HEK293T (cell line): Measurements from ENCODE around the gene FAM163B.

Experiments used
- ARNT ChIP-seq: fragments of 450-650 bp; IDR thresholded peaks from 2 replicates; pipeline ENCODE4 v1.6.1; 2017; ENCODE audit warnings: mild to moderate bottlenecking
- BHLHE40 ChIP-seq: fragments of 450-650 bp; IDR thresholded peaks from 2 replicates; pipeline ENCODE4 v1.6.1; 2016; ENCODE audit warnings: mild to moderate bottlenecking, moderate library complexity, borderline replicate concordance
- ELF4 ChIP-seq: fragments of 450-650 bp; IDR thresholded peaks from 2 replicates; pipeline ENCODE4 v1.6.1; 2017; ENCODE audit warnings: antibody characterized with exemption
- FOXA1 ChIP-seq: fragments of 450-650 bp; IDR thresholded peaks from 2 replicates; pipeline ENCODE4 v1.6.1; 2016; ENCODE audit warnings: mild to moderate bottlenecking
- FOXM1 ChIP-seq: fragments of 450-650 bp; IDR thresholded peaks from 2 replicates; pipeline ENCODE4 v1.6.1; 2017; ENCODE audit warnings: mild to moderate bottlenecking, borderline replicate concordance
- HDGF ChIP-seq: fragments of 450-650 bp; IDR thresholded peaks from 2 replicates; pipeline ENCODE4 v1.6.1; 2017; ENCODE audit warnings: antibody characterized with exemption, borderline replicate concordance
- LEF1 ChIP-seq: fragments of 450-650 bp; IDR thresholded peaks from 2 replicates; pipeline ENCODE4 v1.6.1; 2017; ENCODE audit warnings: mild to moderate bottlenecking, borderline replicate concordance
- NFRKB ChIP-seq: fragments of 450-650 bp; IDR thresholded peaks from 2 replicates; pipeline ENCODE4 v1.6.1; 2016; ENCODE audit warnings: mild to moderate bottlenecking, moderate library complexity
- PKNOX1 ChIP-seq: fragments of 450-650 bp; IDR thresholded peaks from 2 replicates; pipeline ENCODE4 v1.6.1; 2016
- SP1 ChIP-seq: fragments of 450-650 bp; IDR thresholded peaks from 2 replicates; pipeline ENCODE4 v1.6.1; 2017
- SUZ12 ChIP-seq: fragments of 450-650 bp; IDR thresholded peaks from 2 replicates; pipeline ENCODE4 v1.6.1; 2016; ENCODE audit warnings: mild to moderate bottlenecking

- TF ChIP-seq HDGF (no peak), ELF4 (no peak), LEF1 (no peak), FOXM1 (no peak), FOXA1 (no peak), SP1 (no peak), BHLHE40 (no peak), NFRKB (no peak), ARNT (no peak), PKNOX1 (no peak), SUZ12 (no peak)
These were observed 25.6 kb downstream of the FAM163B start for GRCh38 chr9:133583586-133583985.
